SK-N-SH treated with all-trans-retinoic acid at 6 μM for 48 hours (cell line): ENCODE data around the gene MYB.

Experiments
- BACH2 ChIP-seq: fragments of 250-450 bp; sonication (Bioruptor Pico); IDR thresholded peaks from 2 replicates; pipeline ENCODE4 v1.9.0; 2021; ENCODE audit warnings: mild to moderate bottlenecking, borderline replicate concordance
- CSDC2 ChIP-seq: fragments of 250-450 bp; sonication (Bioruptor Pico); IDR thresholded peaks from 2 replicates; pipeline ENCODE4 v1.5.0; 2020; ENCODE audit warnings: mild to moderate bottlenecking, moderate library complexity
- RARB ChIP-seq: fragments of 250-450 bp; sonication (Bioruptor Pico); IDR thresholded peaks from 2 replicates; pipeline ENCODE4 v1.8.0; 2021; ENCODE audit warnings: mild to moderate bottlenecking, moderate library complexity
- SNAI2 ChIP-seq: fragments of 250-450 bp; sonication (Bioruptor Pico); IDR thresholded peaks from 2 replicates; pipeline ENCODE4 v1.5.0; 2020; ENCODE audit warnings: mild to moderate bottlenecking, moderate library complexity
- TCF4 ChIP-seq: fragments of 250-450 bp; sonication (Bioruptor Pico); IDR thresholded peaks from 2 replicates; pipeline ENCODE4 v1.8.0; 2021; ENCODE audit warnings: mild to moderate bottlenecking, moderate library complexity, borderline replicate concordance
- ZFP3 ChIP-seq: fragments of 250-450 bp; sonication (Bioruptor Pico); IDR thresholded peaks from 2 replicates; pipeline ENCODE4 v1.5.0; 2020; ENCODE audit warnings: mild to moderate bottlenecking, moderate library complexity
- TF ChIP-seq, protein P1 (sequence below): fragments of 250-450 bp; sonication (Bioruptor Pico); IDR thresholded peaks from 2 replicates; pipeline ENCODE4 v1.8.0; 2020; ENCODE audit warnings: mild to moderate bottlenecking, moderate library complexity, borderline replicate concordance

DNA sequence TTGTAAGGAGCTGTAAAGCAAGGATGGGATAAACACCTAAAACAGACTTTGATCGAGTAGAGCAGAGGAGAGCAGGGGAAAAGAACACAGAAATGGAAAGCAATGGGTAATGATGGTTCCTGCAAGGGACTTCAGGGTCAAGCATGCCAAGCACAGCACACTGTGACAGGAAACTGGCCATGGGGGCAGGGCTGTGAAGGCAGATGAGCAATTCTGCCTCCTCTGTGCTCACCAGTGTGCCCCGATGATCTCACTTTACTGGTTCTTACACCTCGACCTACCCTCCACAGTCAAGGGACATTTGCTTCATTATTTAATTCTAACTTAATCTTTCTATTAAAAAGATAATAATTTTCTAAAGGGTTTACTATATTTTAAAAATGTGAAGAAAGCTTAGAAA is 21.6 kb upstream of the MYB start:
- TF ChIP-seq, protein P1, sequence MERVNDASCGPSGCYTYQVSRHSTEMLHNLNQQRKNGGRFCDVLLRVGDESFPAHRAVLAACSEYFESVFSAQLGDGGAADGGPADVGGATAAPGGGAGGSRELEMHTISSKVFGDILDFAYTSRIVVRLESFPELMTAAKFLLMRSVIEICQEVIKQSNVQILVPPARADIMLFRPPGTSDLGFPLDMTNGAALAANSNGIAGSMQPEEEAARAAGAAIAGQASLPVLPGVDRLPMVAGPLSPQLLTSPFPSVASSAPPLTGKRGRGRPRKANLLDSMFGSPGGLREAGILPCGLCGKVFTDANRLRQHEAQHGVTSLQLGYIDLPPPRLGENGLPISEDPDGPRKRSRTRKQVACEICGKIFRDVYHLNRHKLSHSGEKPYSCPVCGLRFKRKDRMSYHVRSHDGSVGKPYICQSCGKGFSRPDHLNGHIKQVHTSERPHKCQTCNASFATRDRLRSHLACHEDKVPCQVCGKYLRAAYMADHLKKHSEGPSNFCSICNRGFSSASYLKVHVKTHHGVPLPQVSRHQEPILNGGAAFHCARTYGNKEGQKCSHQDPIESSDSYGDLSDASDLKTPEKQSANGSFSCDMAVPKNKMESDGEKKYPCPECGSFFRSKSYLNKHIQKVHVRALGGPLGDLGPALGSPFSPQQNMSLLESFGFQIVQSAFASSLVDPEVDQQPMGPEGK (CRISPR knock-in tag), result no peak
- TF ChIP-seq BACH2 (no peak), CSDC2 (no peak), SNAI2 (CRISPR knock-in tag) (no peak), RARB (CRISPR knock-in tag) (no peak), ZFP3 (CRISPR knock-in tag) (no peak), TCF4 (CRISPR knock-in tag) (no peak)
